Neural progenitor cell (in vitro differentiated cells): ENCODE results near the gene GSTK1. TPM values are rescaled to one million over a fixed set of nuclear protein-coding genes. Genes with fewer than 3 reads are reported as not detected.
A peak's percentile ranks its signal among the peaks of the same experiment; 100 is the strongest.

Experiments used
- DNase-seq: peaks from one replicate; pipeline ENCODE4 v3.0.0-alpha.2; 2016; ENCODE audit warnings: low spot score
- H2AFZ ChIP-seq: fragments of 200-600 bp; sonication (generic); replicated peaks from 2 replicates; pipeline ENCODE4 v1.6.1; 2016; ENCODE audit warnings: antibody characterized with exemption
- H3F3A ChIP-seq: fragments of 200-600 bp; sonication (generic); 2 replicates; pipeline ENCODE4 v1.6.1; 2016; ENCODE audit warnings: antibody characterized with exemption, low read depth
- H3K27ac ChIP-seq: fragments of 200-600 bp; sonication (generic); 2 replicates; pipeline ENCODE4 v1.5.1; 2016; ENCODE audit warnings: mild to moderate bottlenecking
- H3K27me3 ChIP-seq: fragments of 200-600 bp; sonication (generic); 2 replicates; pipeline ENCODE4 v1.6.1; 2016; ENCODE audit warnings: mild to moderate bottlenecking, moderate library complexity
- H3K36me3 ChIP-seq: fragments of 200-600 bp; sonication (generic); 2 replicates; pipeline ENCODE4 v1.5.1; 2016
- H3K4me1 ChIP-seq: fragments of 200-600 bp; sonication (generic); 2 replicates; pipeline ENCODE4 v1.6.1; 2016; ENCODE audit warnings: mixed run types
- H3K4me2 ChIP-seq: fragments of 200-600 bp; sonication (generic); 2 replicates; pipeline ENCODE4 v1.6.1; 2016
- H3K4me3 ChIP-seq: fragments of 200-600 bp; sonication (generic); 2 replicates; pipeline ENCODE4 v1.5.1; 2016
- H3K79me2 ChIP-seq: fragments of 200-600 bp; sonication (generic); 2 replicates; pipeline ENCODE4 v1.6.1; 2016; ENCODE audit warnings: low read depth
- H3K9ac ChIP-seq: fragments of 200-600 bp; sonication (generic); 2 replicates; pipeline ENCODE4 v1.6.1; 2016
- H3K9me3 ChIP-seq: fragments of 200-600 bp; sonication (generic); 2 replicates; pipeline ENCODE4 v1.5.1; 2016; ENCODE audit warnings: low read depth
- H4K20me1 ChIP-seq: fragments of 200-600 bp; sonication (generic); 2 replicates; pipeline ENCODE4 v1.6.1; 2016; ENCODE audit warnings: low read depth
- H3K27ac Mint-ChIP-seq: 3 replicates; pipeline ENCODE4 v1.8.0; 2021; ENCODE audit warnings: mixed read lengths
- H3K27me3 Mint-ChIP-seq: 2 replicates; pipeline ENCODE4 v1.8.0; 2022; ENCODE audit warnings: low read depth, mild to moderate bottlenecking, inconsistent platforms, moderate library complexity, mixed read lengths; ENCODE audit not compliant: insufficient read depth
- H3K36me3 Mint-ChIP-seq: 3 replicates; pipeline ENCODE4 v1.8.0; 2021; ENCODE audit warnings: mixed read lengths
- H3K4me1 Mint-ChIP-seq: 3 replicates; pipeline ENCODE4 v1.8.0; 2021; ENCODE audit warnings: mixed read lengths
- H3K4me3 Mint-ChIP-seq: 3 replicates; pipeline ENCODE4 v1.8.0; 2021; ENCODE audit warnings: mild to moderate bottlenecking, moderate library complexity, mixed read lengths
- H3K9me3 Mint-ChIP-seq: 3 replicates; pipeline ENCODE4 v1.8.0; 2020; ENCODE audit warnings: mixed read lengths
- CTCF ChIP-seq: fragments of 200-600 bp; sonication (generic); IDR thresholded peaks from 2 replicates; pipeline ENCODE4 v1.5.1; 2017; ENCODE audit warnings: antibody characterized with exemption, mild to moderate bottlenecking
- EZH2 ChIP-seq: fragments of 200-600 bp; sonication (generic); IDR thresholded peaks from 2 replicates; pipeline ENCODE4 v1.6.1; 2017; ENCODE audit warnings: antibody characterized with exemption, mild to moderate bottlenecking, moderate library complexity
- EZH2phosphoT487 ChIP-seq: fragments of 200-600 bp; sonication (generic); IDR thresholded peaks from 2 replicates; pipeline ENCODE4 v1.6.1; 2017; ENCODE audit warnings: antibody characterized with exemption
- total RNA-seq: library from RNA; depleted of rRNA; stranded (reverse); fragments of >200 nt; gene quantifications from 2 replicates; pipeline ENCODE4 v1.2.3, GENCODE V29; 2015; ENCODE audit warnings: low replicate concordance

Gene GSTK1
- total RNA-seq, 1 donor from 2014 or later: 45.3 TPM

GRCh38 chr7:143280160-143280559, 16.9 kb downstream of the GSTK1 start:
- H4K20me1 ChIP-seq: no peaks in the 10 kb centered on the region
- H3K27me3 ChIP-seq: no peaks in the 10 kb centered on the region
- H3F3A ChIP-seq: no peaks in the 10 kb centered on the region
- H2AFZ ChIP-seq: no peak overlapping the region
- no peak overlapping the region for H3K4me3 Mint-ChIP-seq
- no peaks in the 10 kb centered on the region for H3K9me3 ChIP-seq
- H3K36me3 ChIP-seq: no peaks in the 10 kb centered on the region
- H3K4me3 ChIP-seq: no peak overlapping the region
- H3K4me2 ChIP-seq: no peak overlapping the region
- TF ChIP-seq EZH2phosphoT487 (no peak), EZH2 (no peak), CTCF (no peak)
- H3K9ac ChIP-seq: no peak overlapping the region
- H3K79me2 ChIP-seq: no peaks in the 10 kb centered on the region
- no peak overlapping the region for H3K27ac ChIP-seq
- H3K4me1 ChIP-seq: peaks cover 10% of the 10 kb centered on the region
- DNase-seq: no peak
- H3K9me3 Mint-ChIP-seq: peaks cover 2% of the 10 kb centered on the region
- H3K4me1 Mint-ChIP-seq: peaks cover 37% of the 10 kb centered on the region
- H3K27me3 Mint-ChIP-seq: no peaks in the 10 kb centered on the region
- no peaks in the 10 kb centered on the region for H3K36me3 Mint-ChIP-seq
- peak overlapping the region; percentile 29 for H3K27ac Mint-ChIP-seq

GRCh38 chr7:143280566-143280965, 17.3 kb downstream of the GSTK1 start:
- no peak for TF ChIP-seq EZH2
- Histone ChIP-seq H3K27me3 (no peaks in the 10 kb centered on the region), H3F3A (no peaks in the 10 kb centered on the region), H3K36me3 (no peaks in the 10 kb centered on the region), H2AFZ (no peak overlapping the region), H3K4me2 (no peak overlapping the region), H3K4me3 (no peak overlapping the region), H3K79me2 (no peaks in the 10 kb centered on the region), H3K27ac (no peak overlapping the region), H3K9ac (no peak overlapping the region), H4K20me1 (no peaks in the 10 kb centered on the region), H3K4me1 (peaks cover 10% of the 10 kb centered on the region), H3K9me3 (no peaks in the 10 kb centered on the region)
- H3K27ac Mint-ChIP-seq: peak overlapping the region; percentile 29
- no peaks in the 10 kb centered on the region for H3K36me3 Mint-ChIP-seq
- H3K4me3 Mint-ChIP-seq: no peak overlapping the region
- H3K4me1 Mint-ChIP-seq: peaks cover 40% of the 10 kb centered on the region
- no peaks in the 10 kb centered on the region for H3K27me3 Mint-ChIP-seq
- DNase-seq: no peak
- peaks cover 2% of the 10 kb centered on the region for H3K9me3 Mint-ChIP-seq

GRCh38 chr7:143281529-143281928, 18.3 kb downstream of the GSTK1 start:
- no peak for DNase-seq
- H3K27me3 Mint-ChIP-seq: no peaks in the 10 kb centered on the region
- Histone ChIP-seq H3K79me2 (no peaks in the 10 kb centered on the region), H3K4me1 (peaks cover 10% of the 10 kb centered on the region), H4K20me1 (no peaks in the 10 kb centered on the region), H3K9me3 (no peaks in the 10 kb centered on the region), H3K27me3 (no peaks in the 10 kb centered on the region), H2AFZ (no peak overlapping the region), H3K36me3 (no peaks in the 10 kb centered on the region), H3K4me2 (no peak overlapping the region), H3K9ac (no peak overlapping the region), H3F3A (no peaks in the 10 kb centered on the region), H3K4me3 (no peak overlapping the region), H3K27ac (no peak overlapping the region)
- no peak overlapping the region for H3K4me3 Mint-ChIP-seq
- H3K9me3 Mint-ChIP-seq: peaks cover 4% of the 10 kb centered on the region
- peak overlapping the region; percentile 70 for H3K27ac Mint-ChIP-seq
- no peak for TF ChIP-seq EZH2phosphoT487
- no peak for TF ChIP-seq EZH2
- TF ChIP-seq CTCF: no peak
- peaks cover under 1% of the 10 kb centered on the region for H3K36me3 Mint-ChIP-seq
- peaks cover 40% of the 10 kb centered on the region for H3K4me1 Mint-ChIP-seq

DNA sequence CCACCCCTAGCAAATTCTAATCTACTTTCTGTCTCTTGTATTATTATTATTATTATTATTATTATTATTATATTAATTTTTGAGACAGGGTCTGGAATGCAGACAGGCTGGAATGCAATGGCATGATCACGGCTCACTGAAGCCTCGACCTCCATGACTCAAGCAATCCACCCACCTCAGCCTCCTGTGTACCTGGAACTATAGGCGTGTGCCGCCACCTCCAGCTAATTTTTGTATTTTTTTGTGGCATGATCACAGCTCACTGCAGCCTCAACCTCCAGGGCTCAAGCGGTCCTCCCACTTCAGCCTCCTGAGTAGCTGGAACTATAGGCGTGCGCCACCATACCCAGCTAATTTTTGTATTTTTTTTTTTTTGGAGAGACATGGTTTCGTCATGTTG, 18.9 kb downstream of the GSTK1 start:
- Histone ChIP-seq H3K36me3 (no peaks in the 10 kb centered on the region), H3K27ac (no peak overlapping the region), H3K4me3 (no peak overlapping the region), H3K4me2 (no peak overlapping the region), H3K9ac (no peak overlapping the region), H3K27me3 (peaks cover 6% of the 10 kb centered on the region), H2AFZ (no peak overlapping the region), H3K9me3 (peaks cover 1% of the 10 kb centered on the region), H4K20me1 (no peaks in the 10 kb centered on the region), H3K4me1 (peaks cover 10% of the 10 kb centered on the region), H3K79me2 (no peaks in the 10 kb centered on the region), H3F3A (no peaks in the 10 kb centered on the region)
- TF ChIP-seq CTCF (no peak), EZH2phosphoT487 (no peak), EZH2 (no peak)
- H3K27ac Mint-ChIP-seq: peak overlapping the region; percentile 70
- H3K4me1 Mint-ChIP-seq: peaks cover 40% of the 10 kb centered on the region
- H3K27me3 Mint-ChIP-seq: no peaks in the 10 kb centered on the region
- H3K9me3 Mint-ChIP-seq: peaks cover 9% of the 10 kb centered on the region
- no peak for DNase-seq
- H3K4me3 Mint-ChIP-seq: no peak overlapping the region
- H3K36me3 Mint-ChIP-seq: peaks cover 5% of the 10 kb centered on the region
